HG03280 (cell line): Measurements from ENCODE around the gene TEX29.

Source experiments
- ATAC-seq: cut with Tn5 transposase; IDR thresholded peaks from one replicate; pipeline ENCODE4 v1.9.1; 2021; ENCODE audit warnings: mild to moderate bottlenecking, moderate library complexity; ENCODE audit not compliant: unreplicated experiment

The TEX29 gene

DNA sequence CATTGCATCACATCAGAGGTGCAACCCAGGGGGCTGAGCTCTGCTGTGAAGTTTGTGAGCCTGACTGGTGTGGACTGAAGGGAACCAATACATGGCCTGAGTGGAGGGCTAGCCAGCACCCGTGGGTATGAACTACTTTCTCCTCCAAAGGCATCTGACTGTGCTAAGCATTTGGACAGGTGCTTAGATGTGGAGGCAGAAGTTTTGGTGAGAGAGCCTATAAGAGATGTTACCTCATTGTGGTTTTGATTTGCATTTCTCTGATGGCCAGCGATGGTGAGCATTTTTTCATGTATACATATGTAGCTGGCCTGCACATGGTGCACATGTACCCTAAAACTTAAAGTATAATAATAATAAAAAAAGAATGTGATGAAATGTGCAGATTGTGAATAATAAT lies 46.9 kb downstream of the TEX29 start:
- ATAC-seq = no peak

DNA sequence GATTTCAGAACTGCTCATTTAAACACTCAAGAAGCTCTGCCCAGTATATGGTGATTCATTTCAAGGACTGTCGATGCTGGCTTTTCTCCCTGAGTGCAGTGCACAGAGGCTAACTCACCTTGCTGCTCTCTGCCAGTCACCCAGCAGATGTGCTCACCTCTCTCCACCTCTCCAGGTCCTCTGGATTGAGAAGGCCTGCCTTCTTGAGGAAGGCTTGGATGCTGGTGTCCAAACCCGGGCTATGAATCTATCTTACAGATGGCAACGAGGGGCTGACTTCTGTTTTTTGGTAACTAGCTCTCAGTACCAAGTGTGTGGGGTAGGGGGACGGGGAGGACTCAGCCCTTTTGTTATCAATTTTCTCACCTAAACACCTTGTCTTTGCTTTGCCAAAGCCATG lies 47.6 kb downstream of the TEX29 start:
- ATAC-seq = no peak

DNA sequence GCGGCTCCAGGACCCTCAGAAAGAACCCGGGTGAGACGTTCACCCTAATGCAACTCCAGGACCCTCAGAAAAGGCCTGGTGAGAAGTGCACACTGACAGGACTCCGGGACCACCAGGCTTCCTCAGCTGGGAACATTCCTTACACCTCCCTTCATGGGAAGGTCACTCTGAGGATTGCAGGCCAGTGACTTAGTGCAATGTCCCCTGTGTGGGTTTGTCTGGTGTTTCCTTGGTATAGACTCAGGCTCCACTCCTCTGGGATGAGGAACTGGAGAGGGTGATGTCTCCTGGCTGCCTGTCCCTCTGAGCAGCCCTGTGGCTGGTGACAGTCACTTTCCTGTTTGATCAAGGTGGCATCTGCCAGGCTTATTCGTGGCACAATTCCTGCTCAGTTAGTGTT lies 49.7 kb downstream of the TEX29 start:
- no peak for ATAC-seq

DNA sequence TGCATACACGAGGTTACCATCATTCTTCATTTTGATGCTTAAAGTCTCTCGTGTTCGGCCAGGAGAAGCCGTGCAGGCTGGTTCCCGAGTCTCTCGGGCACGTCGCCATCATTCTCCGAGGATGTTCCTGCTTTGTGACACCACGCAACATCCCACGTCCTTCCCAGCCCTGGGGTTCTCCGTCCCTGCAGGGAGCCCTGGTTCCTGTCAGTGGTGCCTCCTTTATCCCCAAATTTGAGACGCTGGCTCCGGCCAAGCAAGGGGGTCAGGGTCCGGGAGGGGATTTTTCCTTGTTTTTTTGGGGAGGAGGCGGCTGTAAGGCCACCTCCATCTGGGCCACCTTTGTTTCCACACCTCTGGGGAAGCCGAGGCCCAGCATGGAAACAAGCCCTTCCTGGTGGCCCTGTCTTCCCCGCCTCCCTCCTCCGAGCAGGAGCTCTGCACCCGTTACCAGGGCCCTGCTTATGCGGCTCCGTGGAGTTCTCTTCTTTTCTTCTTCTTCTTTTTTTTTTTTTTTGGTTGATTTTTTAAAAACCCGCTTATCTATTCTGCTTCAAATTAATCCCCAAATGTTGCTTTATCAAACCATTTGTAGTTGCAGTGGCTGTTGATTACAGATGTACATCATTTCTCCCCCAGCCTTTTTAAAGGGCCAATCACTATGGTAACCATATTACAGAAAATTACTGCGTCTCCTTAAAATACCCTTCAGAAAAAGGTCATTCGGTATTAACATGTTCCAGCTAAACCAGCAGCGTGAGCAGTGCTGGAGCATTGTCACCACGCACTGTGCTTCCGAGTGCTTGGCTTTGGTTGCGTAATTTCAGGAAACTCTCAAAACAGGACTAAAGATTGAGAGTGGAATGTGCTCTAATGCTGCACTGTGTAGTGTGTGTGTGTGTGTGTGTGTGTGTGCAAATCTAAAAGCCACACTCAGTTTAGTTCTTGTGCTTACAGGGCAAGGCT lies 50.4 kb downstream of the TEX29 start:
- ATAC-seq = no peak

DNA sequence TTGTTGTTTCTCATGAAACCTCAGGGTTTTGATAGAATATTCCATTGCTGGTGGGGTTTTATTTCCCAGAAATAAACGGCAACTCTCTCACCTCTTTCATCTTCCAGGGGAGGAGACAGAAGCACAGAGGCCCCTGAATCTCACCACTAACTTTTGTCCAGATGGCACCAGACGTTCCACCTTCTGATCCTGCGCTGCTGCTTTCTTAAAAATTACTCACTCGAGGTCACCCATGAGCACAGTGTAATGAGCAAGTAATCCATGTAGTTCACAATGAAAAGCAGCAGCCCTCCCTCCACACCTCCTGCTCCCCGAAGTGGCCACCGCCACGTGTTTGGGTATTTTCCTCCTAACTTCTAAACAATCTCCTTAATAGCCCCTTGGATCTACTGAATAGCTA lies 51.3 kb downstream of the TEX29 start:
- ATAC-seq = no peak

DNA sequence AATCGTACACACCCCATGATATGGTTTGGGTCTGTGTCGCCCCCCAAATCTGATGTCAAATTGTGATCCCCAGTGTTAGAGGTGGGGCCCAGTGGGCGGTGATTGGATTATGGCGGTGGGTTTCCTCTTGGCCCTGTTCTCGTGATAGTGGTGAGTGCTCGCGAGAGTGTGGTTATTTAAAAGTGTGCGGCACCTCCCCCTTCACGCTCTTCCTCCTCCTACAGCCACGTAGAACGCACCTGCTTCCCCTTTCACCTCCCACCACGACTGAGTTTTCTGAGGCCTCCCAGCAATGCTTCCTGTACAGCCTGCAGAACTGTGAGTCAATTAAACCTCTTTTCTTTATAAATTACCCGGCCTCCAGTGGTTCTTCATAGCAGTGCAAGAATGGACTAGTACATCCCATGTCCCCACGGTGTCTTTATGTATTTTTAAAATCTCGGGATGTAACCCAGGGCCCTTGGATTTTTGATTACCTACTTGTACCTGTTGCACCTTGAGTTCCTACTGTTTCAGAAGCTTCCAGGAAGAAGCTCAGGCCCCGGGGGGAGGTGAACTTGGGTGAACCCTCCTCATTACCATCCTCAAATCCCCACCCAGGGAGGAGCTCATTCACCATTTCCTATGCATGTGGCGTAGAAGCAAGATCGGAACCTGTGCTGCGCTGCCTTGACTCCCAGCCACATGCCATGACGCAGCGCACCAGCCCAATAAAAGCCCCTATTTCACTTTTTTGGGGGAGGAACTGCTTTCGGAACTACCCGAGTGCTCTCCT lies 52.4 kb downstream of the TEX29 start:
- ATAC-seq = no peak

DNA sequence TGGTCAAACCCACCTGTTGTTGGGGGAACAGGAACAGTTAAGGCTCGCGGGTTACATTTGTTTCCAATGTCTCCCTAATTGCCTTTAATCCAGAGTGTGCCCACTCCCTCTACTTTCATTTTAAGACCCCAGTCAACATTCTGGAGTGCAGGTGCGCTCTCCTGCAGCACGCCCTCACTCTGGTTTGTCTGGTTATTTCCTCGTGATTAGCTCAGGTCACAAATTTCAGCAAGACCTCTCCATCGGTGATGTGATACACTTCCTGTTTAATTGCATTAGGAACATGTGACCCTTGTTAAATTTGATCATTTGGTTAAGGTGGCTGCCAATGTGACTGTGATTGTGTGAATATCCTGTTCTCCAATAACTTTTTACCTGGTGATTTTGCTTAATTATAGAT lies 53.0 kb downstream of the TEX29 start:
- ATAC-seq = no peak

DNA sequence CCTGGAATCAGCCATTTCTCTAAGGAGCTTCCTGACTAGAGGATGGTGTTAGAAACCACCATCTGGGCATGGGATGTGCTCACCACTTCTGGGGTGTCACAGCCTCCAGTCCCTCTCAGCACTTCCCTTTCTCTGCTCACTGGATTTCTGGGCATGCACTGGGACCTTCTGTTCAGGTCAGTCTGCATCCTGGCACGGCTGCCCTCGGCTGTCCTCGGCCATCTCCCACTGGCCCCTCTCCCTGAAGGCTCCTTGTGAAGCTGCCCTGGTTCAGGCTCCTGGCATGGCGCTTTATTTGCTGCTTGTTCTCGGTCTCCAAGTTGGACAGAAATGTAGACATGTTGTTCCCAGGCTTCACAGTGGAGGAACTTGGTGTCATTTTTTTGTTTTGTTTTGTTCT lies 60.0 kb downstream of the TEX29 start:
- no peak for ATAC-seq

DNA sequence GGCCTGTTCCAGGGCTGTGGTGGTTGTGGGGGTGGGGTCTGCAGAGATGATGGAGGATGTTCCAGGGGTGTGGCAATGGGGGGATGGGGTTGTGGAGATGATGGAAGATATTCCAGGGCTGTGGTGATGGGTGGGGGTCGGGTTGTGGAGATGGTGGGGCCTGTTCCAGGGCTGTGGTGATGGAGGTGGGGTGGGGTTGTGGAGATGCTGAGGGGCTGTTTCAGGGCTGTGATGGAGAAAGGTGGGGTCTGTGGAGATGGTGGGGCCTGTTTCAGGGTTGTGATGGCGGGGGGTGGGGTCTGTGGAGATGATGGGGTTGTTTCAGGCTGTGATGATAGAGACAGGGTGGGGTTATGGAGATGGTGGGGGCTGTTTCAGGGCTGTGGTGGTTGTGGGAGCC lies 62.0 kb downstream of the TEX29 start:
- ATAC-seq = no peak

DNA sequence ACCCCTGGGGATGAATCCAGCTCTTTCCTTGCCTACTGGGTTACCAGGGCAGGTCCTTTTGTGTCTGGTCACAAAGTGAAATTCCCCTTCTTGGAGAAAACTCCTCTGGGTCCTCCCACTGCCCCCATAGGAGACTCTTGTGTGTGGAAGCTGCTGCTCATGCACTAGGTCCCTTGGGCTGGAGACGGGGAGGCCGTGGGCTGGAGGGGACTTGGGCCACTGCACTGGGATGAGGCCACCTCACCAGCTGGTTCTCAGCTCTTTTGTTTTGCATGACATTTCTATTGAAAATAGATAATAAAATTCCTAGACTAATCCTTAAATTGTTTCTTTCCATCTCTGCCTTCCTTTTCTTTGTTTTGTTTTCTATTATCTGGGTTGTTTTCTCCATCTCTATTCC lies 62.4 kb downstream of the TEX29 start:
- no peak for ATAC-seq

DNA sequence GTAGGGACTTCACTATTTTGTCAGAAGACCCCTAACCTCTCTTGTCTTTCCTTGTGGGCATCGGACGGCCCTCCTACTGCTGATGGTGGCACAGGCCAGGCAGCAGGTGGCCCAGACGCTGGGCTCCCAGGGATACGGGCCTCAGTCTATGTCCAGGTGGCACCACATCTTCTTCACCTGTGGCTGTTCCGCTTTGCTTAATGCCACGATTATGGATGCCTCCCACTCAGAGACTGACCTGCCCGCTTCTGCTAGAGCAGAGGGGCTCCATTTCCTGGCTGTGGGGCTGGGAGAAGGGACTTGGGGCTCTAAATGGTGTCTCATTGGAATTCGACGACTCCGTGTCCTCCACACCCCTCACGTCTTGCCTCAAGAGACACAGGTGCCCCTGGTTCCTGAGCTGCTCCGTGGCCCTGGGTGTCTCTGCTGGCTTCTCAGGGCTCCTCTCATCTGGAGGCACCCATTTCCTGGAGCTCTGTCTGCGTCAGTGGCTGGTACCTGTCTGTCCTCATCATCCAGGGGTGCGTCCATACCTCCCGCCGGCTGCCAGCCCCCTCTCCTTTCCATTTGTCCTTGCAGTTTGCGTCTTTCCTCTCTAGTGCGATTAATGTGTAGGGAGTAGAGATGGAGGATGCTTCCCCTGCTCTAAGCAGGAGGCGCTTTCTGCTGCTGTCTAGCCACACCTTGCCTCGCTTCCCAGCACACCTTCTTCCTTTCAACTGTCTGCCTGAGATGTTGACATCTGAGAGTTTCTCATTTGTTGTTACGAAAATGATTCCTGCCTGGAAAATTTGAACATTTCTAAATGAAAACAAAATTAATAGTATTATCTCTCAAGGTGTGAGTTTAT lies 63.4 kb downstream of the TEX29 start:
- no peak for ATAC-seq

DNA sequence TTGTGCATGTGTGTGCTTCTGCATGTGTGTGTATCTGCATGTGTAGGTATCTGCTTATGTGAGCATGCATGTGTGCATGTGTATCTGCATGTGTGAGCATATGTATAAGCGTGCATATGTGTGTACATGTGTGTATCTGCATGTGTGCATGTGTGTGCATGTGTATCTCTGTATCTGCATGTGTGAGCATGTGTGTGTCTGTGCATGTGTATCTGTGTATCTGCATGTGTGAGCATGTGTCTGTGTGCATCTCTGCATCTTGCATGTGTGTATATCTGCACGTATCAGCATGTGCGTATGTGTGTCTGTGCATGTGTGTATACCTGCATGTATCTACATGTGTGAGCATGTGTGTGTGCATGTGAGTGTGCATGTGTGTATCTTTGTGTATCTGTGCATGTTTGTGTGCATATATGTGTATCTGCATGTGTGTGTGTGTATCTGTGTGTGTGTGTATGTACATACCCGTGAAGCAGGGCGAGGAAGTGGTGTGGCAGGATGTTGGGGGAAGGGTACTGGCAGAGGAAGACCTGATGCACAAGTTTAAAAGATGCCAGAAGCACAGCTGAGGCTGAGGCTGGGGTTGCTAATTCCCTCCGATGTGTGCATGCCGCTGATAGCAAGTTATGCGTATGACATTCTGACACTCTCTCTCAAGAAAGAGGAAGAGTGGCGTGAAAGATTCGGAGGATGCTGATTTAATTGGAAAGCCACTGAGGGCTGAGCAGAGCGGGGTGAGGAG lies 64.2 kb downstream of the TEX29 start:
- ATAC-seq = no peak

DNA sequence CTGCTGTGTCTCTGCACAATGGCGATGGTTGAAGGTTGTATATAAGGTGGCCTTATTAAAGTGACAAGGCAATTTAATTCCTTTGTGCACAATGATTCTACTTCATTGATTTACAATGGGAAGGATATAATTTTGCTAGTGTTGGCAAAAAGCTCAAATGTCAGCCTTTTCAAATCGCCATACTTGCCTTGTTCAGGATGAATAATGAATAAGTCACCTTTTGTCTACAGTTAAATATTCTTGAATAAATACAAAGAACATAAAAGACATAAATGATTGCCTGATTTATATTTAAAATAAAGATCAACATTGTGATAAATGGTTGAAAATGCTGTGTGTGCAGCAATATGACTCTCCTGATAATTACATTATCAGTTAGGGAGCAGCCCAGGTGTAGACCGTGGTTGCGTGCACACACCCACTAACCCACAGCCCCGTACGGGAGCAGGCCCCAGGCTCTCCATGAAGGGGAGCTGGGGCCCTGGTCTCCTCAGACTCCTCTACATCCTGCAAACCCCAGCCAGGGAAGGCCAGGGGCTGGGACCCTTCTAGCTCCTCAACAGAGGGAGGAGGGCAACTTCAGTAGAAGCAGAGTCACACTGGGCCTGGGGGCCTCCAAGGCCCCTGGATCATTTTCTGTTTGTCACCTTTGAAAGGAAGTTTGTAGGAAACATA lies 64.9 kb downstream of the TEX29 start:
- ATAC-seq = no peak

DNA sequence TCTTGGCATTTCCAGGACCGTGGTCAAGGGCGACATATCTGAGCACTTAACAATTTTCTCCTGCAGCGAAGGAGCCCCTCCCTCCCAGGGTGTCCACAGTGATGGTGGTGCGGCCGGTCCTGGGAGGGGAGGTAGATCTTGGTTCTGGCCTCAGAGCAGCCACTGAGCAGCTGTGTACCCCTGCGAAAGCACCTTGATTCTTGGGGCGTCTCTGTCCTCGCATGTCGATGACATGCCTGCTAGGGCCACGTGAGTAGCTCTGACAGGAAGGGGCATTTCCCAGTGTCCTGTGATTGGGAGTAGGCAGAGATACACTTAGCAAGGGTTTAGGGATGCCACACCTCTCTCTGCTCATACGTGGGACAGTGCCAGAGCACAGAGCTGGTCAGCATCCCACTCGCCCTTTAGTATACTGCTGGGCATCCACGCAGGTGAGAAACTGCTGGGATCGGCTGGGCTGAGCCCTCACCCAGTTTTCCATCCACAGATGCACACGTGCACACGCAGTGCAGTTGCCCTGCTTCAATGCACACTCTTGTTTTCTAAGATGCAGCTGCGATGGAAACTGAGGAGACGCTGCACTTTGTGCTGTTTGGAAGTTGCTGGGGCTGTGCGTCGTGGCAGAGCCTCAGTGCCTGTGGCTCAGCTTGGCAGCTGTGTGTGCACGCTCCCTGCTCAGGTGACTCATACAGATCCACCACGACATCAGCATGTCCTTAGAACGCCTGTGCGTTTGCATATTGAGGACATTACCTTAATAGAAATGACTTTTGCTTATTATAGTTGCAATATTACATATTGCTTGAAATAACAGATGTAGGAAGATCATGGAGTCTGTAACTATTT lies 66.8 kb downstream of the TEX29 start:
- no peak for ATAC-seq

DNA sequence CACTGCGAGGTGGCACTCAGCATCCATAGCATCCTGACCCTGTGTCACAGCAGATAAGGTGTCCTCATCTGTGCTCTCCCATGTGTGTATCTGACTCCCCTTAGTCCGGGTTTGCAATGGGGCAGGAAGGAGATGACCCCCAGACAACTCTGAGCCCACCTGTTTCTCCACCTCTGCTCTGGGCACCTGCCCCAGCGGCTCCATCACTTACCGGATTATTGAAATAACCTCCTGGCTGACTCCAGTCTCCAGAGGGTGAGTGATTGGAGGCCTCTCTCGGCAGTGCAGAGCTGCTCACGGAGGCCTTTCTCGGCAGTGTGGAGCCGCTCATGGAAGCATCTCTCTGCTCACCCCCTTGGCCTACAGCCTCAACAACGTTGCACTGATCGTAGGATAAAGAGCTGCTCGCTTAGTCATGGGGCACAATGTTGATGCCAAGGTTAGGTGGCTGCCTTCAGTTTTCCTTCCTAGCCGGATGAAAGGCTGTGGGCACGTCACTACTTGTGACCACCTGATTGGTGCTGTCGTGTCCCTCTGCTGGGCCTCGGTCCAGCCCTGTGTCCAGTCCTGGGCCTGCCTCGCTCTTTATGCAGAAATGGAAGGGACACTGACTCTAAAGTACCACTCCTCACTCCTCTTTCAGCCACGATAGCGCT lies 67.6 kb downstream of the TEX29 start:
- no peak for ATAC-seq

DNA sequence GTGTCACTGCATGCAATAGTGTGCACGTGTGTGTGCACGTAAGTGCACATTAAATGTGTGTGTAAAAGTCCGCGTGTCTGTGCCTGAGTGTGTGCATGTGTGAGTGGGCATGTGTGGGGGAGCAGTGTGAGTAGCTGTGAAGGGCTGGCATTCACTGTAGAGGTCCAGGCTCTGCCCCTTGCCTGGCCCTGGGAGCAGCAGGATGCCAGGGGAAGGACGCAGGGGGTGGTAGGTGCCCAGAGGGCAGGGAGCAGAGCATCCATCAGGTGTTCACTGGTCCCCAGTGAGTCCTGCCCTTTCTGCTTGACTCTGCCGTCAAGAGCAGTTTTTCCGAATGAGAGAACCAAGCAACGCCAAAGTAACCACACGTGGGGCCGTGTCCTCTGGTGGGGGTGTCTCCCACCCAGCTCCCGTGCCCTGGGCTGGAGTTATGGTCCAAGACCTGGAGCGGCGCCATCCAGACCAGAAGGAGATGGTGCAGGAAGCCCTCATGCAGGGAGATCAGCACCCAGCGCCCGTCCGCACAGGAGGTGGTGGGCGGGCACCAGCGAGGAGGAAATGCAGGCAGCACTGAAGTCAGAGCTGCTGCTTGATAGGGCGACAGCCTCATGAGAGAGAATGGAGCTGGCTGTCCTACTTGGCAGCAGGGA lies 68.5 kb downstream of the TEX29 start:
- no peak for ATAC-seq

DNA sequence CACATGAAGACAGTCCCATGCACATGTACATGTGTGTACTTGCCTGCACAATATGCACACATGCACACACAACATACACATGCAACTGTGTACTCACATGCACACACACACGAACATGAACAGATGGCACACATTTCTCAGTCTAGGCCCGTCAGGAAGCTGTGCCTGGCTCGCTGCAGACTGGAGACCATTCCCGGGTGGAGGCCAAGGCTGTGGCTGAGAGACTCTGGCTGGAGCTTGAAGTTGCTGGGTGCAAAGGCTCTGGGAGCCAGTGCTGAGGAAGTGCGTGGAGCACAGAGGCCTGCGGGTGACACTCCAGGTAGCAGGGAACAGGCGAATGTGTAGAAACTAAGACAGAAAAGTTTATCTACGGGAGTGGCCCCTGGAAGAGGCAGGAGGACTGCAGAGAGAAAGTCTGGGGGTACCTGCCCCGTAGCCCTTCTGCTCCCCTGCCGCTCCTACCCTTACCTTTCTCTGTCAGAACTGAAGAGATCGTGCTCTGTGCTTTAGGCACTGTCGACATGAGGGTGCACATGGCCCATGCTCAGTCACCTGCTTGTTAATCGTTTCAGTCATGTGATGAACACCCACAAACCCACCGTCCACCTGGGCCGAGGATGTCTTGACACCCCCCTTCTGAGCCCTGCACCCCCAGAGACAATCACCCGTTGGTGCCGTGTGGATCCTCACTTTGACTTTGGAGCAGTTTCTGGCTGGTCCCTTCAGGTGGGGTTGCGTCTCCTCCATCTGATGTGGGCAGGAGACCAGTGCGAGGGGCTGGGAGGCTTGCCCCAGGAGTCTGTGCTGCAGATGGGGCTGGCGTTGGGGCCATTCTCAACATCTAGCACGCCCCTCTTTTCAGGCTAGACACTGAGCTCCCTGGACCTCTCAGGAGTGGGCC lies 69.4 kb downstream of the TEX29 start:
- ATAC-seq = no peak
